ENCODE results near the gene ABHD6.
"Not testable (repeated sequence)": the region's sequence is repeated elsewhere in the genome, so short reads cannot be mapped to it uniquely, and the experiment has no call there.

The ABHD6 gene

GRCh38 chr3:58272891-58273290 lies 35.3 kb downstream of the ABHD6 start:
- Mint-ChIP-seq H3K4me3 (no peak overlapping the region), H3K9me3 (peaks cover 0 to 6% of the 10 kb centered on the region in 2 donors), H3K4me1 (peaks cover 9% of the 10 kb centered on the region), H3K27ac (no peak overlapping the region), H3K27me3 (no peaks in the 10 kb centered on the region)
- no peak for DNase-seq
- ATAC-seq = no peak

GRCh38 chr3:58273362-58273761 lies 35.8 kb downstream of the ABHD6 start:
- not testable (repeated sequence) for ATAC-seq, H3K4me3 Mint-ChIP-seq, H3K9me3 Mint-ChIP-seq, H3K27me3 Mint-ChIP-seq, H3K4me1 Mint-ChIP-seq, H3K27ac Mint-ChIP-seq, DNase-seq

- DNase-seq (no peak), ATAC-seq (no peak)
- H3K27ac Mint-ChIP-seq = peak overlapping the region in 1 of 2 donors; percentile 68
- H3K4me1 Mint-ChIP-seq = peaks cover 9% of the 10 kb centered on the region
- no peaks in the 10 kb centered on the region for H3K27me3 Mint-ChIP-seq
- peaks cover 0 to 6% of the 10 kb centered on the region in 2 donors for H3K9me3 Mint-ChIP-seq
- H3K4me3 Mint-ChIP-seq = no peak overlapping the region
These were observed 36.5 kb downstream of the ABHD6 start for GRCh38 chr3:58274027-58274614.

GRCh38 chr3:58281069-58281468 lies 43.5 kb downstream of the ABHD6 start:
- H3K27ac Mint-ChIP-seq = no peak overlapping the region
- no peak for DNase-seq
- ATAC-seq = no peak
- H3K4me1 Mint-ChIP-seq = no peaks in the 10 kb centered on the region
- H3K27me3 Mint-ChIP-seq = no peaks in the 10 kb centered on the region
- H3K4me3 Mint-ChIP-seq = no peak overlapping the region
- peaks cover 0 to 6% of the 10 kb centered on the region in 2 donors for H3K9me3 Mint-ChIP-seq

- Mint-ChIP-seq H3K27me3 (no peaks in the 10 kb centered on the region), H3K27ac (no peak overlapping the region), H3K9me3 (no peaks in the 10 kb centered on the region), H3K4me3 (no peak overlapping the region), H3K4me1 (no peaks in the 10 kb centered on the region)
- DNase-seq = no peak
- ATAC-seq = no peak
These were observed 47.7 kb downstream of the ABHD6 start for GRCh38 chr3:58285334-58285733.

- Mint-ChIP-seq H3K27ac (no peak overlapping the region), H3K9me3 (no peaks in the 10 kb centered on the region), H3K4me1 (no peaks in the 10 kb centered on the region), H3K4me3 (no peak overlapping the region), H3K27me3 (no peaks in the 10 kb centered on the region)
- ATAC-seq = no peak
- no peak for DNase-seq
These were observed 49.8 kb downstream of the ABHD6 start for GRCh38 chr3:58287354-58287753.

GRCh38 chr3:58288011-58288728 lies 50.6 kb downstream of the ABHD6 start:
- H3K4me1 Mint-ChIP-seq = no peaks in the 10 kb centered on the region
- DNase-seq = no peak
- no peak overlapping the region for H3K4me3 Mint-ChIP-seq
- H3K27me3 Mint-ChIP-seq = no peaks in the 10 kb centered on the region
- H3K27ac Mint-ChIP-seq = peak overlapping the region in 1 of 2 donors; percentile 43
- no peaks in the 10 kb centered on the region for H3K9me3 Mint-ChIP-seq
- ATAC-seq = no peak

GRCh38 chr3:58288964-58289613 lies 51.5 kb downstream of the ABHD6 start:
- H3K4me3 Mint-ChIP-seq, H3K27ac Mint-ChIP-seq, H3K9me3 Mint-ChIP-seq, H3K4me1 Mint-ChIP-seq, ATAC-seq, H3K27me3 Mint-ChIP-seq, DNase-seq: not testable (repeated sequence)

GRCh38 chr3:58290446-58290845 lies 52.9 kb downstream of the ABHD6 start:
- ATAC-seq = not testable (repeated sequence)

GRCh38 chr3:58291671-58292338 lies 54.2 kb downstream of the ABHD6 start:
- no peak for ATAC-seq
- no peaks in the 10 kb centered on the region for H3K4me1 Mint-ChIP-seq
- no peak overlapping the region for H3K27ac Mint-ChIP-seq

More at GRCh38 chr3:58290446-58290845, 52.9 kb downstream of the ABHD6 start:
- not testable (repeated sequence) for DNase-seq, H3K4me1 Mint-ChIP-seq, H3K4me3 Mint-ChIP-seq, H3K27ac Mint-ChIP-seq, H3K9me3 Mint-ChIP-seq, H3K27me3 Mint-ChIP-seq

GRCh38 chr3:58292866-58293265 lies 55.3 kb downstream of the ABHD6 start:
- Mint-ChIP-seq H3K4me3 (no peak overlapping the region), H3K9me3 (no peaks in the 10 kb centered on the region), H3K27ac (no peak overlapping the region), H3K4me1 (no peaks in the 10 kb centered on the region), H3K27me3 (peaks cover under 1% of the 10 kb centered on the region)
- ATAC-seq (no peak), DNase-seq (no peak)

More at GRCh38 chr3:58291671-58292338, 54.2 kb downstream of the ABHD6 start:
- no peak for DNase-seq
- Mint-ChIP-seq H3K4me3 (no peak overlapping the region), H3K9me3 (no peaks in the 10 kb centered on the region), H3K27me3 (no peaks in the 10 kb centered on the region)

GRCh38 chr3:58293516-58293915 lies 55.9 kb downstream of the ABHD6 start:
- ATAC-seq (no peak), DNase-seq (no peak)
- Mint-ChIP-seq H3K4me1 (no peaks in the 10 kb centered on the region), H3K4me3 (no peak overlapping the region), H3K27ac (no peak overlapping the region), H3K27me3 (peaks cover 7% of the 10 kb centered on the region), H3K9me3 (no peaks in the 10 kb centered on the region)

- no peaks in the 10 kb centered on the region for H3K4me1 Mint-ChIP-seq
- peaks cover 0 to 2% of the 10 kb centered on the region in 2 donors for H3K9me3 Mint-ChIP-seq
- DNase-seq (no peak), ATAC-seq (no peak)
- no peak overlapping the region for H3K4me3 Mint-ChIP-seq
- peaks cover 28% of the 10 kb centered on the region for H3K27me3 Mint-ChIP-seq
- no peak overlapping the region for H3K27ac Mint-ChIP-seq
These were observed 58.7 kb downstream of the ABHD6 start for GRCh38 chr3:58296269-58296668.

- DNase-seq (no peak), ATAC-seq (no peak)
- Mint-ChIP-seq H3K27me3 (peaks cover 34% of the 10 kb centered on the region), H3K4me1 (no peaks in the 10 kb centered on the region), H3K9me3 (peaks cover 0 to 7% of the 10 kb centered on the region in 2 donors), H3K4me3 (no peak overlapping the region), H3K27ac (no peak overlapping the region)
These were observed 59.3 kb downstream of the ABHD6 start for GRCh38 chr3:58296843-58297242.

- Mint-ChIP-seq H3K27ac (no peak overlapping the region), H3K4me1 (no peaks in the 10 kb centered on the region)
These were observed 60.6 kb downstream of the ABHD6 start for GRCh38 chr3:58298190-58298589.

GRCh38 chr3:58299075-58299474 lies 61.5 kb downstream of the ABHD6 start:
- H3K4me1 Mint-ChIP-seq = no peaks in the 10 kb centered on the region
- peaks cover 0 to 7% of the 10 kb centered on the region in 2 donors for H3K9me3 Mint-ChIP-seq
- no peak for ATAC-seq
- peaks cover 44% of the 10 kb centered on the region for H3K27me3 Mint-ChIP-seq
- DNase-seq = no peak
- no peak overlapping the region for H3K4me3 Mint-ChIP-seq
- H3K27ac Mint-ChIP-seq = no peak overlapping the region

More at GRCh38 chr3:58298190-58298589, 60.6 kb downstream of the ABHD6 start:
- Mint-ChIP-seq H3K27me3 (peaks cover 44% of the 10 kb centered on the region), H3K4me3 (no peak overlapping the region), H3K9me3 (peaks cover 0 to 7% of the 10 kb centered on the region in 2 donors)
- no peak for ATAC-seq
- no peak for DNase-seq

Data from stimulated activated naive CD8-positive, alpha-beta T cell treated with anti-CD3 and anti-CD28 coated beads, Interleukin-15, amount 100 ng/mL, for 72 hours (primary cell).